MG63 (cell line): ENCODE measurements around the gene MACROD2. TPM values are rescaled to one million over a fixed set of nuclear protein-coding genes. Genes with fewer than 3 reads are reported as not detected.

Experiments used
- DNase-seq: peaks from one replicate; pipeline ENCODE4 v3.0.0-alpha.2; 2020
- H3K27me3 ChIP-seq: fragments of 250-450 bp; sonication (Bioruptor Pico); 2 replicates; pipeline ENCODE4 v1.5.1; 2020; ENCODE audit warnings: mild to moderate bottlenecking, moderate library complexity
- H3K36me3 ChIP-seq: fragments of 250-450 bp; sonication (Bioruptor Pico); 2 replicates; pipeline ENCODE4 v1.5.1; 2020; ENCODE audit warnings: mild to moderate bottlenecking, moderate library complexity
- H3K4me3 ChIP-seq: fragments of 250-450 bp; sonication (Bioruptor Pico); 2 replicates; pipeline ENCODE4 v1.5.1; 2020; ENCODE audit warnings: mild to moderate bottlenecking, moderate library complexity
- H3K9me3 ChIP-seq: fragments of 250-450 bp; sonication (Bioruptor Pico); 2 replicates; pipeline ENCODE4 v1.5.1; 2020; ENCODE audit warnings: mild to moderate bottlenecking, moderate library complexity
- total RNA-seq: library from RNA; depleted of rRNA; stranded (reverse); fragments of >200 nt; shearing (Covaris generic); gene quantifications from 2 replicates; pipeline ENCODE4 v1.2.3, GENCODE V29; 2014; ENCODE audit warnings: low replicate concordance

The MACROD2 gene
- total RNA-seq, 1 experiment from 2014 or later, result 0.66 TPM

DNA sequence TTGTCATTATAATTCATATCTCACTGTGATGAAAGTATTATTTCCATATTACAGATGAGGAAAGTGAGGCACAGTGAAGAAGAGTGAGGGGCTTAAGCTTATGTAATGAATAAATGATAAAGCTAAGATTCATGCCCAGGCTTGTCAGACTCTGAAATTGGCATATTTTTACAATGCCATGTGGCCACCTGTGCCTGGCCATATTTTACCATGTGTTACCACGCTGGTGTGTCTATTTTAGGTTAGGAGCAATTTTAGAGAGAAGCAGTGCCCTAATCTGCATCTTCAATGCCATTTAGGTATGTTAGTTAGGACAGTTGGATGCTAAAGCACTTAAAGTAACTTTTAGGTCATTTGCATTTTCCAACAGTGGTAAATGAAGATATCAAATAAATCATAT is 530.1 kb downstream of the MACROD2 start:
- DNase-seq, result no peak
- Histone ChIP-seq H3K27me3 (no peaks in the 10 kb centered on the region), H3K36me3 (no peaks in the 10 kb centered on the region), H3K9me3 (no peaks in the 10 kb centered on the region), H3K4me3 (no peak overlapping the region)

DNA sequence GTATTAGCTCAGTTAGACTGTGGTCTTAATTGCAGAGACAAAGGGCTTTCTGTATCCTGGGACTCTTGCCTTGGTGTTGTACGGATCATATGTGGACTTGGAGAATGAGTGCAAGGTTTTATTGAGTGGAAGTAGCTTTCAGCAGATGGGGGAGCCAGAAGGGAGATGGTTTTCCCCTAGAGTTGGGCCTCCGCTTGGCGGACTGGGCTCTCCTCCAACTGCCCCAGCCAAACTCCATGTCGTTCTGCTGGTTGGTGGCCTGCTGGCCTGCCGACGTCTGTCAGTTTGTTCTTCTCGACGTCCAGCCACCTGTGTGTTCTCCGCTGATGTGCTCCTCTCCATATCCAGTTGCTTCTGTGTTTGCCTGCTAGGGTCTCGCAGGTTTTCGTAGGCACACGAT is 531.6 kb downstream of the MACROD2 start:
- no peaks in the 10 kb centered on the region for H3K9me3 ChIP-seq
- H3K36me3 ChIP-seq, result no peaks in the 10 kb centered on the region
- no peak for DNase-seq
- no peaks in the 10 kb centered on the region for H3K27me3 ChIP-seq
- H3K4me3 ChIP-seq, result no peak overlapping the region

DNA sequence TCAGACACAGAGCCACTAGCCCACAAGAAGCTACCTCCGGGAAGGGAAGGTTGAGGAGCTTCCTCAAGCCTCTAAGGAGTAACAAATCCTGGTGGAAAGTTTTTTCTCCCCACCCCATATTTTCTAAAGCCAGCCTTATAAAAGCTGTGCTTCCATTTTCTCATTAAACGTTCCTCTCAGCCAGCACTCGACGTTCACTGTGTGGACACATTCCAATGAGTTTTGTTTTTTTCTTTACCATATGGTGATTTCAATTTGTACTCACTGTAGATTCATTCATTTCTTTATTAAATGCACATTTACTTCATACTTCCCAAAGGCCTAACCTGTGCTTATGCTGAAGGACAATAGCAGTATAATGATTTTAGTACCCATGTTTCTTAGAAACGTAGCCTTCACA is 536.5 kb downstream of the MACROD2 start:
- Histone ChIP-seq H3K27me3 (no peaks in the 10 kb centered on the region), H3K4me3 (no peak overlapping the region), H3K36me3 (no peaks in the 10 kb centered on the region), H3K9me3 (no peaks in the 10 kb centered on the region)
- DNase-seq, result no peak

DNA sequence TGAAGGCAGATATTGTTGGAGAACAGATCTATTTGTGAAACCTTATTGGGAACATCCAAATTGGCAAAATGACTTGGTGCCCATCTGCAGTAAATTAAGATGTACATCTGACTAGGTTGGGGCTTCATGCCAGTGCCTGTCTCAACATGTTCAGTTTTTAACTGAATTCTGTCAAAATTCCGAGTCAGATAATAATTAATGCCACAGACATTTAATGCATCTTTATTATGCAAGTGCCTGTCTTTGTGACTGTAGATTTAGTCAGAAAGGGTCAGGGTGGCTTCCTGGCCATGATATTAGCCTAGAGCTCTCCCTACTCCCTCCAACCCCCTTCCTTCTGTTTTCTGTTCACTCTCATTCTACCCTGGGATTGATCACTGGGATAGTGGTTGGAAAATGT is 541.4 kb downstream of the MACROD2 start:
- DNase-seq, result no peak
- Histone ChIP-seq H3K36me3 (no peaks in the 10 kb centered on the region), H3K27me3 (no peaks in the 10 kb centered on the region), H3K9me3 (no peaks in the 10 kb centered on the region), H3K4me3 (no peak overlapping the region)

DNA sequence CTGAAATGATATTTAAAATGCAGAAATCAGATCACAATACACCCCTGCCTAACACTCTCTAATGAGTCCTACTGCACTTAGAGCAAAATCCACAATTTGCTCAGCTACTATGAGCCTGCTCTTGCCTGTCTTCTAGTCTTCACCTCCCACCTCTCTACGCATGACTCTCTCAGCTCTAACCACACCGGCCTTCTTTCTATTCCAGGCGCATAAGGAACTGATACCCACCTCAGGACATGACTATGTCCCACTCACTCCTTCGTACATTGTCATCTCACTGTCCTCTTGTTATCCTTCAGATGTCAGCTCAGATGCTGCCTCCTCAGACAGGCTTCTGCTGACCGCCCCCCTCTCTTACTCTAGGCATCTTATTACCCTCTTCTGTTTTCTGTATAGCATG is 543.1 kb downstream of the MACROD2 start:
- Histone ChIP-seq H3K36me3 (no peaks in the 10 kb centered on the region), H3K4me3 (no peak overlapping the region)

DNA sequence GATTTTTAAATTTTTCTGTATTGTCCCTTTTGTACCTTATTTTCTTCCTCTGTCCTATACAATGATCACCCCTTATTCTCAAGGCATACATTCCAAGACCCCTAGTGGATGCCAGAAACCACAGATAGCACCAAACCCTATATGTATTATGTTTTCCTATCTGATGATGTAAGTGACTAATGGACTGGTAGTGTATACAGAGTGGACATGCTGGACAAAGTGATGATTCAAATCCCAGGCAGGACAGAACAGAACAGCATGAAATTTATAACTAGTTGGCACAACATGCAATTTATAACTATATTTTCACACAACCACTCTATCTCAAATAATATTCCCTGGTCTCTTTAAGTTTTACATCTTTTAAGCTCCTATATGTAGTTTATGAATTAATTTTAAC is 547.7 kb downstream of the MACROD2 start:
- H3K36me3 ChIP-seq, result no peaks in the 10 kb centered on the region
- no peak overlapping the region for H3K4me3 ChIP-seq
- H3K9me3 ChIP-seq, result no peaks in the 10 kb centered on the region
- no peak for DNase-seq
- no peaks in the 10 kb centered on the region for H3K27me3 ChIP-seq

More for the DNA sequence above, 543.1 kb downstream of the MACROD2 start:
- no peak for DNase-seq
- Histone ChIP-seq H3K27me3 (no peaks in the 10 kb centered on the region), H3K9me3 (no peaks in the 10 kb centered on the region)

DNA sequence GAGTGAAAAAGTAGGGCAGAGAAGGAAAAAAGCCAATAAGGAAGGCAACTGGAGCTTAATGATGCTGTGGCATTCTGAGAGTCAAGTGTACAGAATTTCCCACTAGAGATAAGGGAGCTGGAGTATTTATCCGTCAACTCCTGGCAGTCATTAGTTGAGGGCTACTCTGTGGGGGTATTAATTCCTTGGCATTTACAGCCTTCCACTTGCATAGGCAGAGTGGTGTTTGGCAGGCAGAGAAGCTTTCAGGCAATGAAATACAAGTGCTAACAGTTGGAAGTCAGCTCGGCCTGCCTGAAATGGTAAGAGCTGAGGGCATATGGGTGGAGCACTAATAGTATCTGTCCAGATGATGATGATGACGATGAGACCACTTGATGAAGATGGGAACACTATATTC is 549.4 kb downstream of the MACROD2 start:
- Histone ChIP-seq H3K27me3 (no peaks in the 10 kb centered on the region), H3K36me3 (no peaks in the 10 kb centered on the region), H3K9me3 (no peaks in the 10 kb centered on the region)

DNA sequence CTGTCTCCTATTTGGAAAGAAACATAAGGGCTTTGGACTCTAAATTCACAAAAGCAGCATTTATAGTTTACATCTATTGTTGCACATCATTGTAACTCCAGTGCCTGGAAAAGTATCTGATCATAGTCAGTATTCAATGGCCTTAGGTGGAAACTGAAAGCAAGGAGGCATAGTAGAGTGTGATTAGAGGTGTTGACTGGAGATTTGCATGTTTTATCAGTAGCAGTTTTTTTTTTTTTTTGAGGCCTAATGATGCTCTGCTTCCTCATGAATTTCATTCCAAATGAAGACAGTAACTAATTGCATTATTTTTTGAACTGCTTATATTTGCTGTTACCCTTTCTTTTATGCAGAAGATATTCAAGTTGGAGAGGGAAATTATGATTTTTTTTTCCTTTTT is 555.3 kb downstream of the MACROD2 start:
- no peak for DNase-seq
- no peak overlapping the region for H3K4me3 ChIP-seq
- H3K9me3 ChIP-seq, result no peaks in the 10 kb centered on the region
- no peaks in the 10 kb centered on the region for H3K27me3 ChIP-seq
- H3K36me3 ChIP-seq, result no peaks in the 10 kb centered on the region

More for the DNA sequence above, 549.4 kb downstream of the MACROD2 start:
- no peak overlapping the region for H3K4me3 ChIP-seq
- no peak for DNase-seq

DNA sequence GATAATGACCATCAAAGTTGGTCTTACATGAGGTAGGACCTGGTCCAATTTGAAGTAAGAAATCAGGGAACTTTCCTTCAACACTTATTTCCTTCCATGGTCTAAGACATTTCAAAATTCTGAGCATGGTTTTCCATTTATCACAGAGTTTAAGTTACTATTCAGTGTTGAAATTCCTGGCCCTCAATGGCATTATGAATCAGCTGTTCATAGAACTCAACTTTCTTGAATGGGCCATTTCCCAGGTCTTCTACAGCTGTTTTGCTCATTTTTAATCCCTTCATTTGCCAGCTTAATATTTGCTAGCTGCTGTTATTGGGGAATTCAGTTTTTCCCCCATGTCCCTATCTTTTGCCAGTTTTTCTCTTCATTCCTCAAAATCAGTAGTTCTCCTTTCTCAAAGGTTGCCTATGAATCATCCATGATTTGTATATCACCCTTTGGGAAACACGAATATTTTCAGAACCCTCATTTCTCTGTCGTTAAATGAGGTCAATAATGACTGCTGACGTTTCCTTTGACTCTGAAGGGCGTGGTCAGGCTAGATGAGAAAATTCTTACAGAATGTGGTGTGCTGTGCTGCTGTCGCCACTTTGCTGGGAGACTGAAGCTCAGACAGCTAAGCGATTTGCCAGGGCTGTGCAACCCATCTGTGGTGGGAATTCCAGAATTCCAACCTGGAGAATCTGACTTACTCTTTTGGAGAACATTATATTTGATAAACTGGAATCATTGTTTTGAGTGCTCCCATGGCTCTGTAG is 558.6 kb downstream of the MACROD2 start:
- Histone ChIP-seq H3K27me3 (no peaks in the 10 kb centered on the region), H3K9me3 (no peaks in the 10 kb centered on the region), H3K36me3 (no peaks in the 10 kb centered on the region), H3K4me3 (no peak overlapping the region)
- no peak for DNase-seq

DNA sequence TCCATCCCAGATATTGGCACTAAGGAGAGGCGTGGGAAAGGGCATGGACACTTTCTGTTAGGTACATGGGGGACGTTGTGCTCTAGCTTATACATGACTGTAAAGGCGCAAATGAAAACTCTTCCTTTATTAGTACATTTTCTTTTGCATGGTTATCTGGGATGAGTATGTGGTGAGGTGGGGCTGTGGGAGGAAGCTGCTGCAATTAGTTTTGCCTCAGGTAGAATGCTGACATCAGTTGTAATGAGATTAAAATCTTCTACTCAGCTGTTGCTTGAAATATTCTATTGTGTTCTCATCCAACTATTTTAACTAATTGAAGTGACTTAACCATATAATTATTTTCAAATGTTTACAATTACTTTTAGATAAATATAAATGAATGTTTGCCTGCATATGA is 560.4 kb downstream of the MACROD2 start:
- Histone ChIP-seq H3K4me3 (no peak overlapping the region), H3K36me3 (no peaks in the 10 kb centered on the region)
- DNase-seq, result no peak

DNA sequence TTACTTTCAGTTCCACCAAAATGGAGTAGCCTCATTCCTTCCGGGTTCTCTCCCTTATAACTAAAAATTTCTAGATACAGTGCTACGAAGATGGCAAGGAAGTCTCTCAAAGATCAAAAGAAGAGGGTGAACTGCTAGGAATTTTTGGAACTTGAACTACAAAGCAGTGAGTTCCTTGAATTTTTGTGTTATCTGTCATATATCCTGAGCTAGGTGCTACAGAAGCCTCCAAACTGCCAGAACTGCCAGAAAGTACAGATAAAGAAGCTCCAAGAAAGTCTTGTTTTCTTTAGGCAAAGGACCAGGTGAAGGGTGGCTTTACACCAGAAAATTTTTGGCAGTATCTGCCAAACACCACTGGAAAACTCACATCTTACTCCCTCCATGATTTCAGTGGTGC is 560.9 kb downstream of the MACROD2 start:
- Histone ChIP-seq H3K9me3 (no peaks in the 10 kb centered on the region), H3K36me3 (no peaks in the 10 kb centered on the region), H3K27me3 (no peaks in the 10 kb centered on the region), H3K4me3 (no peak overlapping the region)
- no peak for DNase-seq

More for the DNA sequence above, 560.4 kb downstream of the MACROD2 start:
- no peaks in the 10 kb centered on the region for H3K27me3 ChIP-seq
- H3K9me3 ChIP-seq, result no peaks in the 10 kb centered on the region

DNA sequence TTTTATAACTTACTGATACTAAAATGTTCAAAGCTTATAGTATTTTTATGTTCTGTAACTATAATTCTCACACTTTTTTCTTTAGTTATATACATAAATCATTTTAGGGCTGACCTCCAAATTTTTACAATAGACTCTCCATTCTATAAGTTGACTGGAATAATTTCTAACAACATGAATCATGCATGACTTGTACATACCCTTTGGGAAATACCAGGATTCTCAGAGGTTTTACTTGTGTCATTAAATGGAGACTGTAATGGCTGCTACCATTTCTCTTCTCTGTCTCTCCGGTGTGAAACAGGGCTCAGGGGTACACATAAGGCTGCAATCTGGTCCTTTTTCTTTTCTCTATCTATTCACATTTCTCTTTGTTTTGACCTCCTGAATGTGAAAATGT is 564.3 kb downstream of the MACROD2 start:
- DNase-seq, result no peak

DNA sequence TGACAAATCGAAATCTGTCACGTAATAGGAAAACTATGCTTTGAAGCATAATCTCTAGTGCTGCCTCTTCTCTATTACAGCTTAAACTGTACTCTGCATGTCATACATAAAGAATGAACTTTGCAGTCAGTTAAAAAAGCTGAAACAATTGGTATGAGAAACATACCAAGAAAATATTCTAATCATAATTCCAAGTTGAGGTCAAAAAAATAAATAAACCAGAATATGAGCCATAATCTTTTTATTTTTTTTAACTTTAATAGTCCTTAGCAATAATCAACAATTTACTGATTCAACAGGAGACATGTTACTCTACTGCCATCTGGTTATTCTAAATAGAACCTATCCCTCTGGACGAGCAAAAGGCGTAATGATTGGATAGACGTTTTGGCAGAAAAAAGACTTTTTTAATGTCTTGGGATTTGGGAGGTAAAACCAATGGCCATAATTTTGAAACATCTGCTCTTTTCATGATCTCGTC is 566.5 kb downstream of the MACROD2 start:
- Histone ChIP-seq H3K4me3 (no peak overlapping the region), H3K27me3 (no peaks in the 10 kb centered on the region), H3K9me3 (peaks cover 6% of the 10 kb centered on the region; the same call in 1 of the 2 replicates), H3K36me3 (no peaks in the 10 kb centered on the region)
- DNase-seq, result no peak

More for the DNA sequence above, 564.3 kb downstream of the MACROD2 start:
- Histone ChIP-seq H3K27me3 (no peaks in the 10 kb centered on the region), H3K4me3 (no peak overlapping the region), H3K9me3 (peaks cover 2% of the 10 kb centered on the region; the same call in 1 of the 2 replicates), H3K36me3 (no peaks in the 10 kb centered on the region)

DNA sequence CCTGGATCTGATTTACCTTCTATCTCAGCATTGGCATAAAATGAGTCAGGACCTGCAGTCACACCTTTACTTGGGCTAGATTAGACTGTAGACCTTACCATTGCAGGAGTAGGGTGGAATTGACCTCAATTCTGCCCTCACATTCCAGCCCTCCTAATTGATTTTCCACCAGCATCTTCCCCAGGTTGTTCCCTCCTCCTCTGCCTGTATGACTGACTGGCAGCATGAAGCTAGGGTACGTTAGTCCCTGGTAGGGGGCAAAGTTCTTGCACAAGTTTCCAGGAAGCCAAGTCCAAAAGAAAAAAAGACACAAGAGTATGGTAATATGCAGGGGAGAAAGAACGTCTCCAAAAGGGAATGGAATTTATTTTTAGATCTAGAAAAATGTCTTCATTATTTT is 567.7 kb downstream of the MACROD2 start:
- H3K9me3 ChIP-seq, result peaks cover 6% of the 10 kb centered on the region; the same call in 1 of the 2 replicates
- no peak overlapping the region for H3K4me3 ChIP-seq
- H3K27me3 ChIP-seq, result no peaks in the 10 kb centered on the region
- no peaks in the 10 kb centered on the region for H3K36me3 ChIP-seq
- DNase-seq, result no peak

DNA sequence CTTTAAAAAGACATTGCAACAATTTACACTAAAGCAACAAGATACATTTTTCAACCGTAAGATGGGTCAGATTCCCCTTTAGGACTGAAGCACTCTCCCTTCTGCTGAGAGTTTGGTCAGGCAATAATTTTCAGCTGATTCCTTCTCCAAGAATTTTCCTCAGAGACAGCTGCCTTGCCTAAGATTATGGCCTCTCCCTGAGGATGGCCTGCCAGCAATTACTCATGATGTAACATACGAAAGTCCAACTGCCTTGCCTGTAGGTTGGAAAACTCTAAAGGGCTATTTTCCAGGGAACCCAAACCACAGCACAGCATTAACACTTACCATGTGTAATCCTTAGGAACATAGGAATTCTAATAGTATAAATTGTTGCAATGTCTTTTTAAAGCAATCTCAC is 571.2 kb downstream of the MACROD2 start:
- Histone ChIP-seq H3K36me3 (no peaks in the 10 kb centered on the region), H3K9me3 (peaks cover 6% of the 10 kb centered on the region; the same call in 1 of the 2 replicates), H3K27me3 (no peaks in the 10 kb centered on the region), H3K4me3 (no peak overlapping the region)
- peak; percentile 70 for DNase-seq

DNA sequence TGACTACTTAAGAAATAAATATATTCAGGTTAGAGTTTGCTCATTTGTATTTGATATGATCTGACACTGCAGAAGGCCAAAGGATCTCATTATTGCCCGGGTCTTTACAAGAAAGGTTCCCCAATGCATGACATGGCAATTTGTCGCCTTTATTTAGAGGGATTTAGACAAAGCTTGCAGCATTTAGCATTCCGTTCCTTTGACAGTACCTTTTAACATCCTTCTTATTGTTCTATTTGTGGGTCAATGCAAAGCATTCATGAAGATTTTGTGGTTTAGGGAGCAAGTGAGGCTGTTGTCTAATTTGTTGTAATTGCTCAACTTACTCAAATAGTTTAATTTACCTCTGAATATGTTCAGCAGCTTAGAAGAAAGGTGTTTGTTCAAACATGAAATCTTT is 572.9 kb downstream of the MACROD2 start:
- H3K9me3 ChIP-seq, result peaks cover 6% of the 10 kb centered on the region; the same call in 1 of the 2 replicates
- H3K4me3 ChIP-seq, result no peak overlapping the region
- DNase-seq, result no peak
- no peaks in the 10 kb centered on the region for H3K27me3 ChIP-seq
- H3K36me3 ChIP-seq, result no peaks in the 10 kb centered on the region

DNA sequence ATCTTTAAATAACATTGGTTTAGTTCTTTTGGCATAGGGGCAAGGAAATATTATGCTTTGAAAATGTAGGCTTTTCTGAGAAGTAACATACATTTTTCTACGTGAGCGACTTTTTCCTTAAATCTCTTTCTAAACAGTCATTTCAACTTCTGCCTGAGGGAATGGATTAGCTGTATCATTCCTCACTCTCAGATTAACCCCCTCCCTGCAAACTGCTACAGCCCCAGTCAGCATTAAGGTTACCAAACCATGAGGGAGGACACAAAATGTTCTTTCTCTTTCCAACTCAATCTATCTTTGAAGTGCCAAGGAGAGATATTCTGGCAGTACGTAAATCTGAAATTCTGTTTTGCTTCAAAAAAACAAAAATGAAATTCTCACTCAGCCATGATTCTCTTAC is 573.4 kb downstream of the MACROD2 start:
- H3K36me3 ChIP-seq, result no peaks in the 10 kb centered on the region
- H3K27me3 ChIP-seq, result no peaks in the 10 kb centered on the region
- no peak for DNase-seq
- peaks cover 6% of the 10 kb centered on the region; the same call in 1 of the 2 replicates for H3K9me3 ChIP-seq
- H3K4me3 ChIP-seq, result no peak overlapping the region

DNA sequence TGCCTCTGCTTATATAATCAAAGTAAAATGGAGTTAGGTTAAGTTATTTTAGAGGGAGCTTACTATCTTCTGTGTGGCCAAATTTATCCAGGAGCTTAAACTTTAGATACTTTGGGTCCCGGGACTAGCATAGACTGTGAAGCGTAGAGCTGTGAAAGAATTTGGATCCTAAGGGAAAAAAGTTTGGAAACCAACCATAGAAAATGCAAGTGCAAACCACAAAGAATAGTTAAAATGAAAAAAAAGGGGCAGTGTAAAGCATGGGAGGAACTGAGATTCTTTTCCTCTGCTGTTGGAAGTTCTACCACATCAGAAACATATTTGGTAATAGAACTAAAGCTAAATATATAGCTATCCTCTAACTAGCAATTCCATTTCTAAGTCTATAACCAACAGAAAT is 574.3 kb downstream of the MACROD2 start:
- no peak for DNase-seq
- H3K36me3 ChIP-seq, result no peaks in the 10 kb centered on the region
- H3K9me3 ChIP-seq, result peaks cover 4% of the 10 kb centered on the region; the same call in 1 of the 2 replicates
- H3K27me3 ChIP-seq, result no peaks in the 10 kb centered on the region
- H3K4me3 ChIP-seq, result no peak overlapping the region
